K562 (cell line): ENCODE measurements around the gene MATN1. TPM values are rescaled to one million over a fixed set of nuclear protein-coding genes. Genes with fewer than 3 reads are reported as not detected.

ENCODE experiments used
- ADNP ChIP-seq: fragments of 200-800 bp; sonication (Bioruptor generic); IDR thresholded peaks from 2 replicates; pipeline ENCODE4 v1.6.1; 2016; ENCODE audit warnings: missing genetic modification characterization, missing compliant biosample characterization
- BRD9 ChIP-seq: fragments of 450-650 bp; IDR thresholded peaks from 2 replicates; pipeline ENCODE4 v1.6.1; 2018; ENCODE audit warnings: low read depth; ENCODE audit not compliant: partially characterized antibody
- CBFB ChIP-seq: sonication (generic); formaldehyde crosslinking; IDR thresholded peaks from 2 replicates; pipeline ENCODE4 v1.4.0; 2020; ENCODE audit warnings: mild to moderate bottlenecking, missing genetic modification reagents
- GTF3C2 ChIP-seq: IDR thresholded peaks from 3 replicates; pipeline ENCODE4 v1.6.1; 2011; ENCODE audit warnings: borderline replicate concordance, mild to moderate bottlenecking, moderate library complexity; ENCODE audit not compliant: insufficient read length; ENCODE audit errors: extremely low read depth
- IRF1 ChIP-seq: sonication (generic); formaldehyde crosslinking; IDR thresholded peaks from 2 replicates; pipeline ENCODE4 v1.8.0; 2022; ENCODE audit warnings: missing genetic modification reagents, mild to moderate bottlenecking, borderline replicate concordance
- KLF1 ChIP-seq: fragments of 450-650 bp; IDR thresholded peaks from 2 replicates; pipeline ENCODE4 v1.6.1; 2016; ENCODE audit warnings: missing genetic modification characterization, missing compliant biosample characterization
- KLF10 ChIP-seq: fragments of 250-450 bp; sonication (Bioruptor Pico); IDR thresholded peaks from 2 replicates; pipeline ENCODE4 v1.6.1; 2021; ENCODE audit warnings: matching md5 sums
- MAFF ChIP-seq: IDR thresholded peaks from 2 replicates; pipeline ENCODE4 v1.6.1; 2012; ENCODE audit warnings: low read length, improper control_type of control experiment
- MTA2 ChIP-seq: fragments of 450-650 bp; IDR thresholded peaks from 2 replicates; pipeline ENCODE4 v1.6.1; 2016; ENCODE audit warnings: low read depth
- NR1H2 ChIP-seq: sonication (generic); formaldehyde crosslinking; IDR thresholded peaks from 2 replicates; pipeline ENCODE4 v1.4.0; 2020; ENCODE audit warnings: mild to moderate bottlenecking, missing genetic modification reagents
- POLR2B ChIP-seq: fragments of 450-650 bp; IDR thresholded peaks from 2 replicates; pipeline ENCODE4 v1.6.1; 2018; ENCODE audit warnings: low read depth; ENCODE audit not compliant: partially characterized antibody
- RBM22 ChIP-seq: fragments of 200-400 bp; formaldehyde crosslinking; IDR thresholded peaks from 2 replicates; pipeline ENCODE4 v1.6.1; 2018; ENCODE audit warnings: low read length, low read depth; ENCODE audit not compliant: poor library complexity, severe bottlenecking
- polyA plus RNA-seq, 8 experiments: library from polyadenylated mRNA; depleted of rRNA in 4 of 8; stranded (reverse) in 5 of 8; unstranded in 3 of 8; fragments of >200 nt; fragmentation: Nextera tagmentation in 2 of 8; fragmentation: Illumina TruSeq in 1 of 8; extraction: Ambion mirVana in 2 of 8; extraction: Trizol in 1 of 8; gene quantifications; 2 replicates each; pipeline versions ENCODE4 v1.2.1 to v1.2.3, GENCODE V29; 2011 to 2014; ENCODE audit warnings: inconsistent platforms in 1 of 8, missing spikeins in 1 of 8
- total RNA-seq, 7 experiments: library from RNA; depleted of rRNA in 6 of 7; stranded (reverse); fragments of >200 nt in 6 of 7; fragmentation: Illumina TruSeq in 2 of 7; extraction: Trizol in 2 of 7; gene quantifications; 2 replicates each; pipeline versions ENCODE4 v1.2.1 to v1.2.3, GENCODE V29; 2011 to 2021; ENCODE audit warnings: low replicate concordance in 1 of 7

Gene MATN1
- total and polyA plus RNA-seq, 9 of the 15 experiments (the other 6 are each of a cell fraction or from before 2014, with no cell fraction given): 0.10 to 2.3 (median 1.2) TPM

GRCh38 chr1:30758121-30758688, 34.8 kb upstream of the MATN1 start (continued):
- no peak for TF ChIP-seq GTF3C2
- no peak for TF ChIP-seq KLF10
- TF ChIP-seq BRD9: peak; percentile 71
- no peak for TF ChIP-seq NR1H2
- no peak for TF ChIP-seq POLR2B
- TF ChIP-seq CBFB (CRISPR knock-in tag): no peak
- TF ChIP-seq IRF1 (CRISPR knock-in tag): no peak
- TF ChIP-seq MTA2: no peak
- no peak for TF ChIP-seq KLF1 (tag)
- TF ChIP-seq RBM22: no peak
- peak; percentile 89 for TF ChIP-seq ADNP
- no peak for TF ChIP-seq MAFF
